Measurements from ENCODE around the gene CDKN2D.

GRCh38 chr19:10560154-10560553, 8.6 kb downstream of the CDKN2D start:
- TF ChIP-seq POLR2A (IDR thresholded peaks at IDR 0.05; ENCODE audit: low read length) (no peak), GATA1 (IDR thresholded peaks at IDR 0.05; ENCODE audit: low read depth, low read length) (no peak)
